Activated T-cell treated with anti-CD3 and anti-CD28 coated beads for 1 hour (primary cell): ENCODE measurements around the gene JAKMIP1.
A peak's percentile ranks its signal among the peaks of the same experiment; 100 is the strongest.
"Not testable (repeated sequence)": the region's sequence is repeated elsewhere in the genome, so short reads cannot be mapped to it uniquely, and the experiment has no call there.

Experiments used
- DNase-seq: peaks from one replicate; pipeline ENCODE4 v3.0.0-alpha.2; 2020; ENCODE audit warnings: low read depth

The JAKMIP1 gene

GRCh38 chr4:6143603-6144181 is 56.7 kb downstream of the JAKMIP1 start:
- no peak for DNase-seq

- no peak for DNase-seq
These were observed 57.3 kb downstream of the JAKMIP1 start for GRCh38 chr4:6142935-6143602.

GRCh38 chr4:6142511-6142910 is 57.8 kb downstream of the JAKMIP1 start:
- DNase-seq, result no peak

- no peak for DNase-seq
These were observed 58.8 kb downstream of the JAKMIP1 start for GRCh38 chr4:6141554-6141953.

GRCh38 chr4:6141021-6141420 is 59.3 kb downstream of the JAKMIP1 start:
- not testable (repeated sequence) for DNase-seq

- no peak for DNase-seq
These were observed 62.6 kb downstream of the JAKMIP1 start for GRCh38 chr4:6137747-6138135.

GRCh38 chr4:6137027-6137746 is 63.2 kb downstream of the JAKMIP1 start:
- DNase-seq, result no peak

GRCh38 chr4:6134612-6135220 is 65.6 kb downstream of the JAKMIP1 start:
- DNase-seq, result peak; percentile 6

GRCh38 chr4:6132716-6133115 is 67.6 kb downstream of the JAKMIP1 start:
- no peak for DNase-seq

- no peak for DNase-seq
These were observed 72.0 kb downstream of the JAKMIP1 start for GRCh38 chr4:6128221-6128850.

- DNase-seq, result no peak
These were observed 73.2 kb downstream of the JAKMIP1 start for GRCh38 chr4:6126971-6127745.

GRCh38 chr4:6125103-6125651 is 75.2 kb downstream of the JAKMIP1 start:
- DNase-seq, result no peak

- no peak for DNase-seq
These were observed 75.8 kb downstream of the JAKMIP1 start for GRCh38 chr4:6124386-6125102.

GRCh38 chr4:6123976-6124375 is 76.4 kb downstream of the JAKMIP1 start:
- no peak for DNase-seq

GRCh38 chr4:6123541-6123940 is 76.8 kb downstream of the JAKMIP1 start:
- DNase-seq, result no peak

- DNase-seq, result no peak
These were observed 77.2 kb downstream of the JAKMIP1 start for GRCh38 chr4:6123116-6123515.

GRCh38 chr4:6122496-6122895 is 77.9 kb downstream of the JAKMIP1 start:
- no peak for DNase-seq

- DNase-seq, result no peak
These were observed 78.4 kb downstream of the JAKMIP1 start for GRCh38 chr4:6121941-6122340.

- no peak for DNase-seq
These were observed 79.0 kb downstream of the JAKMIP1 start for GRCh38 chr4:6121276-6121850.

GRCh38 chr4:6120361-6120760 is 80.0 kb downstream of the JAKMIP1 start:
- DNase-seq, result no peak
